Stimulated activated CD8-positive, alpha-beta memory T cell treated with anti-CD3 and anti-CD28 coated beads, Interleukin-15, amount 100 ng/mL, for 24 hours (primary cell): Measurements from ENCODE around the gene DNASE2B.
"Not testable (repeated sequence)": the region's sequence is repeated elsewhere in the genome, so short reads cannot be mapped to it uniquely, and the experiment has no call there.

Source experiments
- DNase-seq: peaks from one replicate; pipeline ENCODE4 v3.0.0-alpha.2; 2020; ENCODE audit warnings: low read depth

DNASE2B gene

GRCh38 chr1:84415396-84415795 lies 17.1 kb downstream of the DNASE2B start:
- DNase-seq = no peak

- no peak for DNase-seq
Measured at GRCh38 chr1:84422909-84423308, 24.6 kb downstream of the DNASE2B start.

- DNase-seq = no peak
Measured at GRCh38 chr1:84424513-84425149, 26.3 kb downstream of the DNASE2B start.

GRCh38 chr1:84425150-84425896 lies 27.0 kb downstream of the DNASE2B start:
- DNase-seq = no peak

GRCh38 chr1:84426376-84426775 lies 28.1 kb downstream of the DNASE2B start:
- DNase-seq = no peak

GRCh38 chr1:84427250-84428188 lies 29.2 kb downstream of the DNASE2B start:
- DNase-seq = no peak

GRCh38 chr1:84428235-84428634 lies 30.0 kb downstream of the DNASE2B start:
- DNase-seq = no peak

- DNase-seq = no peak
Measured at GRCh38 chr1:84429231-84429630, 30.9 kb downstream of the DNASE2B start.

- DNase-seq = no peak
Measured at GRCh38 chr1:84430546-84430945, 32.3 kb downstream of the DNASE2B start.

GRCh38 chr1:84433258-84434080 lies 35.2 kb downstream of the DNASE2B start:
- no peak for DNase-seq

GRCh38 chr1:84434081-84434769 lies 35.9 kb downstream of the DNASE2B start:
- no peak for DNase-seq

GRCh38 chr1:84434801-84435549 lies 36.7 kb downstream of the DNASE2B start:
- no peak for DNase-seq

- DNase-seq = no peak
Measured at GRCh38 chr1:84436876-84437655, 38.8 kb downstream of the DNASE2B start.

- DNase-seq = no peak
Measured at GRCh38 chr1:84442256-84442655, 44.0 kb downstream of the DNASE2B start.

- DNase-seq = not testable (repeated sequence)
Measured at GRCh38 chr1:84442747-84443646, 44.7 kb downstream of the DNASE2B start.

GRCh38 chr1:84448704-84449103 lies 50.4 kb downstream of the DNASE2B start:
- not testable (repeated sequence) for DNase-seq

- DNase-seq = no peak
Measured at GRCh38 chr1:84450910-84451309, 52.6 kb downstream of the DNASE2B start.

GRCh38 chr1:84452436-84452835 lies 54.2 kb downstream of the DNASE2B start:
- no peak for DNase-seq
